HL-60/S4 (cell line): ENCODE measurements around the gene ZNG1A.
"Not testable (repeated sequence)": the region's sequence is repeated elsewhere in the genome, so short reads cannot be mapped to it uniquely, and the experiment has no call there.

ENCODE experiments used
- in situ Hi-C: fragments of 300-500 bp; cut with MboI; formaldehyde crosslinking; loops from 2 replicates; pipeline ENCODE4 v1.14.3; 2022; ENCODE audit warnings: low sequenced_read_pairs

Gene ZNG1A

DNA sequence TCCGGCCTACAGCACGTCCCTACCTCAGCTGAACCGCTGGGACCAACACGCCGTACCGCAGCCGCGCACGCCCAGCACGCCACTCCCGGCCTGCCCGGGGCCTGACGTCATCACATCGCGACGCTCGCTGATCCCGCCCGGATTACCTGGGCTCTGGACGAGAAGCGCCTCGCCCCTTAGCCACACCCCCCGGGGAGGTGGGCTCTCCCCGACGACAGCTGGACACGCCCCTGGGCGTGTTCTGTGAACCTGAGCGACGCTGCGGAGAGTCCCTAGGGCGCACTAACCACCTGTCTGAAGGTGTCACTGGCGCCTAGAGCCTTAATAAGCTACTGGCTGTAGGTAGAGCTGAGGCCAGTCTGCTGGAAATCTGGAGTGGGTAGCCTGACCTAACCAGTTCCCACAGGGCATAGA is at the start of gene ZNG1A:
ZNG1A (minus strand) TSS at position 87 of the 414 bp plus-strand sequence. CDS start 87 bp downstream, outside the sequence.
- in situ Hi-C loops: not testable (repeated sequence)

DNA sequence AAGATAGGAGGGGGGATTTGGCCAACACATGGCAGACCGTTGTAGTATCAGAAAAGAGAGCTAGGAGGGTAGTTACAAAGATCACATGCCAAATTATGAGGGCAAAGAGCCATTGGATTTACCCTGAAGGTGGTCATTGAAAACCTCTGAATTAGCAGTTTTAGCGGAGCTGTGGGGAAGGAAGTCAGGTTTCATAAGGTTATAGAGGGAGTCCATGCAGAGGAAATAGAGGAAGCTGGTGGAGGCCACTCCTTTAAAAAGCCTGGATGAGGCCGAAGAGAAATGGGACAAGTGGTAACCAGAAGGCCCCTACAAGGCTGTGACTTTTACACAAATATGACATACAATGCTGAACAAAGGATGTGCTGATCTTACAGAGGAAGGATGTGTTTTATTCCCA is 49.0 kb upstream of the ZNG1A start:
- in situ Hi-C loops: no loop called here

DNA sequence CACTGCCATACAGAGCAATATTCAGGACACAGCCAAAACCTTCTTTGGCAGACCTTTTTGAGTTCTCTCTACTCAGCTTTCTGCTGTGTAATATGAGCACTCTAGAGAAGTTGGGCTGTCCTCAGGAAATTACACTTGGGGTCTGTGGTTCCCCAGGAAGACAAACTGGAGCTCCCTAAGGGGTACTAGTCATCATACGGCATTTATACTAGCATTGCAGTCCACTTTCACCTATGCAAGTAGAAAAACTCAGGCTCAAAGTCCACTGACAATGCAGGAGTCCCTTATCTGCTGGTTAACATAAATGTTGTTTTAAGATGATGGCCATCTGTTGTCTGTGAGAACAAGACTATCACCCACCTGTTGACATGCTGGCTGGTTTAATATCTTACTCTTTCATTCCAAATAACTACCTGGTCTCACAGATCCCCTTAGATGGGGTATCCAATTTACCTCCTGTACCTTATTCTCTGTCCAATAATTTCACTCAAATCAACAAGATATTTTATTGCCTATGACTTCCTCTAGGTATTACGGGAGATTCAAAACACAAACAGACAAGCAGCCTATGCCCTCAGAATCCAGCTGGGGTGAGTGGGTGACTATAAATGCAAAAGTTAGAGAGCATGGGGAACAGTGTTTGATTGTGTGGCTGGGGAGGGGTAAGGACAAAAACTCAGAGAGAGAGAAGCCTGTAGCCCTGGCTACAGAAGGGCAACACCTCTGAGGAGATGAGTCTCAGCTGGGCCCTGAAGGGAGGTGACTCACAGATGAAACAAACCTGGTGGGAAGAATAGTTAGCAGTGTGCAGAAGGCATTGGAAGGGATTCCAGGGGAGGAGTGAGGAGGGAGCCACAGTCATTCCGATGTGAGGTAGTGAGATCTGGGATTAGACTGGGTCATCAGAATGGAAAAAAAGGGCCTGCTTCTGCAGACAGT is 46.0 kb upstream of the ZNG1A start:
- in situ Hi-C loops: no loop called here

DNA sequence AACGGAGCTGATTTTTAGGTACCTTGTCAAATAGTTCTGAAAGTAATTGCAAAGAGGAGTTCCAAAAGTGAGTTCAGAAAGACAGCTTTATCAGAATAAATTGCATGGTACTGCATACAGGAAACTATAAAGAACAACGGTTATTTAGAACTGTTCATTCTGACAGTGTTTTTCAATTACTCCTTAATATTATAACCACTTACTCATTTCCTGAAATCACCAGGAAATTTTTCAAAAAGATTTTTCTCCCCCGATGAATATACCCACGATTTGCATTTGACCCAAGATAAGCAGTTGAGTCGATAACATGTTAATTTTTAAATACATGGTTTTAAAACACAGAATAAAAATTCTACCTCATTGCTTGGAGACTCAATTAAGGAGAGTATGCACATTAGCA is 45.2 kb upstream of the ZNG1A start:
- in situ Hi-C loops: no loop called here

DNA sequence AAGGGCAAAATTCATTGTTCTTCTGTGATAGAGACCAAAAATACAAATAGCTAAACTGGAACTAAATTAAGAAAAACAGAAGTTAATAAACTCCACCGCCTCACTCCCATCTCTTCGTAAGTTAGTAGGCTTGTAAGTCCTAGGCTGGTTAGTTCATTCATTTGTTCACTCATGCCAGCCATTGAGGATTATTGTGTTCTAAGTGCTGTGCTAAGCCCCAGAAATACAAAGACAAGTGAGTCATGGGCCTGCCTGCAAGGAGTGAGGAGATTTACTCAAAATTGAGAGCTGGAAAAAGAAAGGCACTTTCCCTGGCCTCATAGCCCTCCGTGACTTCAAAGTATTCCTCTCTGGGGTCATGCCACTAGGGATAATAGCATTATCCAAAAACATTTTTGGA is 44.3 kb upstream of the ZNG1A start:
- in situ Hi-C loops: no loop called here

DNA sequence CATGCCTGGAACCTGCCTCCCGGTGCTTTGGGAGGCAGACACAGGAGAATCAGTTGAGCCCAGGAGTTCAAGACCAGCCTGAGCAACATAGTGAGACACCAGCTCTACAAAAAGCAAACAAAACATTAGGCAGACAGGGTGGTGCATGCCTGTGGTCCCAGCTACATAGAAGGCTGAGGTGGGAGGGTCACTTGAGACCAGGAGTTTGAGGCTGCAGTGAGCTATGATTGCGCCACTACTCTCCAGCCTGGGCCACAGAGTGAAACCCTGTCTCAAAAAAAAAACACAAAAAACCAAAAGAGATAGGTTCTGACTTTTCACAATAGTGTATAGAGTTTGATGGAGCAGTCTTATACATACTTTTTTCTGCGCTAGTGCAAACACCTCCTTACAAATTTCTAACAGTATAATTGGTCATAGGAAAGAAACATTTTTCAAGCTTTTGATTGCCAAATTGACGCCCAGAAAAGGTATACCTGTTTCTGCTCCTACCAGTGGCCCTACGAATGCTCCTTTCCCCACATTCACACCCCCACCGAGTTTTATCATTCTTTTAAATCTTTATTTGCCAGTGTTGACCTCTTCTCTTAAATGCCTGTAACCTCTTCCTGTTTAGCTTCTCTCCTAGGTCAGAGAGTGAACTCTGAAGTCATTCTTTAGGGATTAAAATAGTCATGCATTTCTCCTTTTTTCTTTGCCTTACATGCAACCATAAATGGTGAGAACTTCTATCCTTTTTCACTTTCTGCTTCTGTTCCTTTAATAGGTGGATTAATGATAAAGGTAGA is 43.3 kb upstream of the ZNG1A start:
- in situ Hi-C loops: no loop called here

DNA sequence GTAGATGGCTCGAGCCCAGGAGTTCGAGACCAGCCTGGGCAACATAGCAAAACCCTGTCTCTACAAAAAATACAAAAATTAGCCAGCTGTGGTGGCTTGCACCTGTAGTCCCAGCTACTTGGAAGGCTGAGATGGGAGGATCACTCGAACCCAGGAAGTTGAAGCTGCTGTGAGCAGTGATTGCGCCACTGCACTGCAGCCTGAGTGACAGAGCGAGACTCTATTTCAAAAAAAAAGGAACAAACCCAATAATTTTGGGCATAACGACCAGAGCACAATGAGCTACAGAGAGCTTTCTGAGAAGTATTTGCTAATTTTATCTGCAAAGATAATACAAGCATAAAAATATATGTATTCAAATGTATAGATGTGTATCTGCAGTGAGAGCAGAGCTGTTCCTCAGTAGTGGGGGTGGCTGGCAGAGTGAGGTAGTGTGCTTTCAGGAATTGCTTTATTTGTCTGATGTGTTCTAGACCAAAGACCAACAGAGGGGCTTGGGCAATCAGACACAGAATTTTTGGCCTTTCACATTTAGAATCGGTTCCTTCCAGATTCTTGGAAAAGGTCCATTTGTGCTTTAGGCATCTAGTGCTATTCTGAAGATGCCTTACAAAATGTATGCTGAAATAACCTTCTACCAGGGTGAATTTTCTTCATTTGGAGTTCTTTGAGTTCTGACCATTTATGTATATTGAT is 41.0 kb upstream of the ZNG1A start:
- in situ Hi-C loops: no loop called here

DNA sequence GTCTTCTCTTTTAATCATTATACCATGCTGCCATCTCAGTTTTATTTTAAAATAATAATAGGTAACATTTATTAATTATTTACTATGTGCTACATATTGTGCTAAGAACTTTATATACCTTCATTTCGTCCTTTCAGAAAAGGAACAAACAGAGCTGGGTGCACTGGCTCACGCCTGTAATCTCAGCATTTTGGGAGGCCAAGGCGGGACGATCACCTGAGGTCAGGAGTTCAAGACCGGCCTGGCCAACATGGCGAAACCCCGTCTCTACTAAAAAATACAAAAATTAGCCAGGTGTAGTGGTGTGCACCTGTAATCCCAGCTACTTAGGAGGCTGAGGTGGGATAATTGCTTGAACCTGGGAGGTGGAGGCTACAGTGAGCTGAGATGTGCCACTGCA is 40.2 kb upstream of the ZNG1A start:
- in situ Hi-C loops: not testable (repeated sequence)

DNA sequence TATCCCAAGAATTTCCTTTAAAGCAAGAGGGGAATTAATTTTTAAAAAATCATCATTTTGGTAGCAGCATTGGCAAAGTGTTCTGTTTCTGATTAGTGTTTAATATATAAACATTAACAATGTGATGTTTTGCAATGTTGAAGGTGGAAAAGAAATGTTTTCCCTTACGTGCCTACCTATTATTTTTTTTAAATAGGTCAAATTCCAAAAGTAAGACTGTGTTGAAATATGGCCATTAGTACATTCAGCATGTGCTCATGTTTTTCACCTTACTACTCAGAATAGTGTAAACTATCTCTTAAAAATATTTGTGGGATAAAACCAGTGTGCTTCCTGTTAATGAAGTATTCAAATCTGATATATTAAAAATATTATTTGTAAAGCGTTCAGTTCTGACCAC is 39.1 kb upstream of the ZNG1A start:
- in situ Hi-C loops: no loop called here

DNA sequence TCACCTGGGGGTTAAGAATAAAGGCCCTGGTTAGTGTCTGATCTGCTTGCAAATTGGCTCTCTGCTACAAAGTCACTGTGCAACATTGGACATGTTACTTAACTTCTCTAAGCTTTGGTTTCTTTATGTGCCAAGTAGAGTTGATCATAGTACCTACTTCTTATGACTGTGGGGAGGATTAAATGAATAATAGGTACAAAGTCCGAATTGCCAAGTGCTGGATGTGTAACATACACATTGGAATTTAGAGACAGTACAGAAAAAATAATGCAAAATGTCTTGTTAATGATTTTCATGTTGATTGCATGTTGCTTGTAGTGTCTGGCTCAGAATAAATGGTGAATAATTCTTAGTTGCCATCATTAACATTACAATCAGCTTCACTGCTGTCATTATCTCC is 38.0 kb upstream of the ZNG1A start:
- in situ Hi-C loops: no loop called here

DNA sequence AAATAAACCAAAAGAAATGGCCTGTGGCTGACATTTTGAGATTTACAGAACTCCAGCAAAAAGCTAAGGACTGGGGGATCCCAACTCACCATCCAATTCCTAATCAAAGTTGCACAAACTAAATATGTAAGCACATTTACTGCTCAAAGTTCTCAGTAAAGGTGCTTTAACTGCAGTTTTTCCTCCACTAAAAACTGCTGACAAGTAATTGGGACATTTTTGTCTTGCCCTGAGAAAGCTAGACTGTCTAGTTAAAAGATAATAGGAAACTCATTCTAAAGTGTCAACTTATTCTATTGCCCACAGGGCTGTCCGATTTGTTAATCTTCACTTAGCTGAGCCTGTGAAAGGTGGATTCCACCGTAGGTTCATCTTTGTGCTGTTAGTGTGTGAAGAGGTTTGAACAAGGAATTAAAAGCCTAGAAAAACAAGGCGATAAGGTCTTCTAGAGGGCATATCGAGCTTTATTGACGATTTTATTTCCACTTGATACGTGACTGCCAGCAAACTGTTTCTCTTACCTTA is 36.8 kb upstream of the ZNG1A start:
- in situ Hi-C loops: no loop called here

DNA sequence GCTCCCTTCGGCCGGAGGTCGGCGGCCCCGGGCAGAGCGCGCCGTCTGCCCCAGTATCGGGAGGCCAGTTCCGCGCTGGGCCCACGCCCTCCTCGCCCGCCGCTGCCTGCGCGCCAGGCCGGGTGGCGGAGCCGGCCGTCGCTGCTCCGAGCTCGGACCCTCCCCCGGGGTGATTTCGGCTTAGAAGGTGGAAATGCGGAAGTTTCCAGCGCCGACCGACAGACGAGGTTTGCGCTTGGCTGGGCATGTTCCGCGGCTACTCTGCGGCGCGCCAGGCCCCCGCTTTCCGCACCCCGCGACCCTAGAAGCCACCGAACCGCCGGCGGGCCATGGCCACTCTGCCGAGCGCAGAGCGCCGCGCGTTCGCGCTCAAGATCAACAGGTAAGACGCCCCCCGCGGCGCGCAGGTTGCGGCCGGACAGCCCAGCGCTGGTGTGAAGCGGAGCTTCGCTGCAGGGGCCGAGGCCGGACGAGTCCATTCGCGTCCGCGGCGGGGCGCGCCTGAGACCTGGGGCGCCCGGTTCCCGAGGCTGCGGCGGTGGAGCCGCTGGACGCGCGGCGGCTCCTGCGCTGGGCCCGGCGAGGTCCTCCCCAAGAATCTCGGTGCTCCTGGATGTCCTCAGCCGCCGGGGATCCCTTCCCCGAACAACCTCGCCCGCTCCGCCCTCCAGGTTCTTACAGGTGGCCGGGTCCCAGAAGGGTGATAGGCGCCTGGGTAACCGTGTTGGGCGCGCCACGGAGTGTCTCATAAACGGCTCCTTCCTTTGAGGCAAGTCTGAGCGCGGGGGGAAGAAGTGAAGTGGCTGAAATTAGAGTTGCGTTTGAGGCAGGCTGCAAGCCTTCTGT is 36.0 kb upstream of the ZNG1A start, which contains the start of gene DOCK8:
DOCK8 (plus strand) TSS at position 218 of the 846 bp plus-strand sequence; CDS start at position 330, 112 bp downstream.
- in situ Hi-C loops: no loop called here

DNA sequence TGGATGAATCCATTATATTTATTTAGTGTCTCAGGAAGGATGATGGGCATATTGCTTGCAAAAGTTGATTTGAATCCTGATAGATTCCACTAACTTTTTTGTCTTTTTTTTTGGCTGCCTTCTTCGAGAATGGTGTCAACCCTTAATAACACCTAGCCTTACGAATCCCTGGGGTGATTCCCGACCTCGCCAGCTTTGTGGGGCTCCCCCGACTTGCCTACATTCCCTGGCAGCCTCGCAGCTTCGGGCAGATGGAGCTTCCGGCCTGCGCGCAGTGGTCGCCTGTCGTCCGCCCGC is 35.4 kb upstream of the ZNG1A start:
- in situ Hi-C loops: no loop called here

DNA sequence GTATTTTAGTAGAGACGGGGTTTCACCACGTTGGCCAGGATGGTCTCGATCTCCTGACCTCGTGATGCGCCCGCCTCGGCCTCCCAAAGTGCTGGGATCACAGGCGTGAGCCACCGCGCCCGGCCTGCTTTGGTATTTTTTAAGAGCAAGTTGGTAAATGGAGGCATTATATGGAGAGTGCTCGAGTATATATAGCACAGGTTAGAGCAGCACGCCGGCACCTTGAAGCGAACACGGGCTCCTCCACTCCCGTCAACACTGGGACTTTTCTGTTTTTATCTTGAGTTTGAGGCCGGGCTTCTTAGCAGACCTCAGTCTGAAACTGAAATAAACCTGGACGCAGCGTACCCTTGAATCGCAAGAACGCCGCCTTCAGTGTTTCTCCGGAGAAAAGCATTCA is 35.0 kb upstream of the ZNG1A start:
- in situ Hi-C loops: not testable (repeated sequence)

DNA sequence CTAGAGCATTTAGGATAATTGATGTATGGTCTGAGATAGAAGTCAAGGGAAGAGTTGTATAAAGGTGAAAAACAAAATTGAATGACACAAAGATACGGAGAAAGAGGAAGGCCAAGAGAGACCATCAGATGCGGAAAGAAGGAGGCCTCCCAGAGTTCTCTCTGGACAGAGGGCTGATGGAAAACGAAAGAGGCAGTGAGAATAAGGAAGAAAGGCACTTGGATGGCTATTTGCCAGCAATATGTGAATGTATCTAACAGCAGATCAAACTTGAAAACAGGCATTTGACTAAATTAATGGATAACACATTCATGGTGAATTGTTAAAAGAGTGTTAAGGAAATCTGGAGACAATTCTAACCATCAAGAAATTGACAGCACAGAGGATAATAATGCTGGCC is 33.4 kb upstream of the ZNG1A start:
- in situ Hi-C loops: no loop called here

DNA sequence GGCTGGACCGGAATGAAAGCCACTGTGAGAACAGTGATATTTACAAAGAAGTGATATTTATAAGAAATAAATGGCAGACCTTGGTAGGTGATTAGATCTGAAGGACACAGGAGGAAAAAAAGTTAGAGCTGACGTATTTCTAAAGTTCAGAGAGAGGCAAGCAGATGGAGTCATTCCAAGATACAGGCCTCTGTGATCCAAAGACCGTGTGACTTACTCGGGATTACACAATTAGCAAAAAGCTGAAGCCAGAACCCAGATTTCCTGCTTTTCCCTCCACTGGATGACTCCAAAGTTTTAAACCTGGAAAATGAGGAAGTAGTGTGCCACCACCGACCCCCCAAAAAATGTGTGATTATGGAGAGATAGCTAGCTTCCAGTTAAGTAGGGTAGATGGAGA is 32.7 kb upstream of the ZNG1A start:
- in situ Hi-C loops: no loop called here

DNA sequence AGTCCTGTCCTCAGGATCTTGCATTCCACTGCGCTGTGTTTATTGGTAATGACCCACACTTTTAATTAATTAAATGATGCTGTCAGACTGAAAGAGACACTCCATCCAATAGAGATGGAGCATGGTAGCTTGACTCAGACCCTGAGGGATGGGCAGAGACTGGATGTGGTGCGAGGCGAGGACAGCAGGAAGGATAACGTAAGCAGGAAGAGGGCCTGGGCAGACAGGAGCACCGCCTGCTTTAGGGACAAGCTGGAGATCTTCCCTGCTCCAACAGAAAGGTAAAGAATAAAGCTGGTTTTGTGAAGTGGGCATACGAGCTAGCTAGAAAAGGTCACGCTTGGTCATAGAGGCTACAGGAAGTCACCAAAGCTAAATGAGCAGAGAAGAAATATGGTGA is 32.2 kb upstream of the ZNG1A start:
- in situ Hi-C loops: no loop called here

DNA sequence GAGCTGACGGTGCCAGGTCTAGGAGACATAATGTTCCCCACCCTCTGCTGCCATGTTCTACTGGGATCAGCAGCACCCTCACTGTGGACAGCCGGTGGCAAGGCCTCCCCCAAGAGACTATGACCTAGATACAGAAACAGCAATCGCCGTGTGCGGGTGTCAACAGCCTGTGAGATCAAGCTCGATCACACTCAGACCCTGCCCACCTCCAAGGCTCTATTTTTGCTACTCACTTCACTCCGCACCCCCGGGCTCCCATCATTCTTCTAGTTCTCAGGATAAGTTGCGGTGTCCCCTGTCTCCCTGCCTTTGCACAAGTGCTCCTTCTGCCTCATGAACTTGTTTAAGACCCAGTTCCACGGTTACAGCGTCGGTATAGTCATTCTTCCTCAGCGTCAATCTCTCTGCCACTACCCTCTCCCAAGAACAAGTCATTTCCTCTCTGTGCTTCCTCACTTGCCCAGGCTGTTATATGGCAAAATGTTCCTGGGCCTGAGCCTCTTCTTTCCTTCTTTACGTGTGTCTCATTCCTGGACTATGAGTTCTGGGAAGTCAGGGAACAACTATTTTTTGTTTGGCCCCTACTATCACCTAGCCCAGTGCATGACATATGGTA is 30.4 kb upstream of the ZNG1A start:
- in situ Hi-C loops: no loop called here

DNA sequence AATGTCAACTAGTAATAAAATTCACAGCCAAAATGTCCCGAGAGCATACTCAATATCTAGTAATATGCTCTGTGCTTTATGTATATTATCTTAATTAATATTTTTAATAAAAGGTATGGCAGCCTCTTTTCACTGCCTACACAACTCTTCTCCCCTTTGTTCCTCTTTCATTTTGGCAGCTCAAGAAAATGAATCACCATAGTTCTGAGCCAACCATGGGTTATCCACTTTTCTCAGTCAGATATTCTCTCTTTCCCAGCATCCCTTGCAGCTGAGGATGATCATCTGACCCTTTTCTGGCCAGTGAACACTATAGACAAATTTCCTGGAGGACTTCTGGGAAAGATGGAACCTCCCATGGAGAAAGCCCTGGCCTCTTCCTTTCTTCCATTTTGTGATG is 27.6 kb upstream of the ZNG1A start:
- in situ Hi-C loops: no loop called here

DNA sequence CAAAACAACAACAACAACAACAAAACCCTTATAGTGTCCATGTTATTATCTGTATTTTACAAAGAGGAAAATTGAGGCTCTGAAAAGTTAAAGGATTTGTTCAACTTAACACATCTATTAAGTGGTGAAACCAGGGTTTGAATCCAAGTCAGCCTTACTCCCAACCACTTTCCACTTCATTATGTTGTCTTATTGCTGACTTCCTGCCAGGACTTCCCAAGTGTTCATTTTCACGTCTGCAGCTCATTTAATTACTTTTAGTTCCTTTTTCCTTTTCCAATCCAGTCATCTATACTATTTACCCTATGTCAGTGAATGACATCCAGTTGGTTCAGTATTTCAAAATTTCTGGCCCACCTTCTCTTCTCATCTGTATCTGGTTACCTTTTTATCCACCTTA is 20.7 kb upstream of the ZNG1A start:
- in situ Hi-C loops: not testable (repeated sequence)
